HepG2 (cell line): ENCODE measurements around the gene ALCAM. TPM values are rescaled to one million over a fixed set of nuclear protein-coding genes. Genes with fewer than 3 reads are reported as not detected.

ENCODE experiments used
- CERS6 ChIP-seq: sonication (generic); formaldehyde crosslinking; IDR thresholded peaks from 2 replicates; pipeline ENCODE4 v1.5.0; 2020; ENCODE audit warnings: missing genetic modification reagents
- GABPA ChIP-seq, 2 experiments: IDR thresholded peaks; 2 replicates each; pipeline ENCODE4 v1.6.1; 2011 to 2016; ENCODE audit warnings: low read depth in 2 of 2, low read length in 1 of 2, missing biosample characterization in 1 of 2, missing genetic modification characterization in 1 of 2
- KDM5B ChIP-seq: sonication (generic); formaldehyde crosslinking; IDR thresholded peaks from 2 replicates; pipeline ENCODE4 v1.4.0; 2020; ENCODE audit warnings: missing genetic modification reagents, mild to moderate bottlenecking, borderline replicate concordance
- LRRFIP1 ChIP-seq: sonication (generic); formaldehyde crosslinking; conservative IDR thresholded peaks from 2 replicates; pipeline ENCODE4 v1.4.0; 2020; ENCODE audit warnings: missing genetic modification reagents
- PAX8 ChIP-seq: sonication (generic); formaldehyde crosslinking; IDR thresholded peaks from 2 replicates; pipeline ENCODE4 v1.8.0; 2022; ENCODE audit warnings: mild to moderate bottlenecking, missing genetic modification reagents, borderline replicate concordance
- PHF8 ChIP-seq: sonication (generic); formaldehyde crosslinking; IDR thresholded peaks from 2 replicates; pipeline ENCODE4 v1.5.0; 2020; ENCODE audit warnings: missing genetic modification reagents
- REST ChIP-seq, 2 experiments: IDR thresholded peaks; 2 replicates each; pipeline ENCODE4 v1.6.1; 2011 to 2012; ENCODE audit warnings: low read length in 2 of 2, borderline replicate concordance in 1 of 2, low read depth in 1 of 2, mild to moderate bottlenecking in 1 of 2, moderate library complexity in 1 of 2
- SALL1 ChIP-seq: sonication (generic); formaldehyde crosslinking; IDR thresholded peaks from 2 replicates; pipeline ENCODE4 v1.8.0; 2022; ENCODE audit warnings: mild to moderate bottlenecking, missing genetic modification reagents
- SSRP1 ChIP-seq: IDR thresholded peaks from 2 replicates; pipeline ENCODE4 v1.6.1; 2016; ENCODE audit warnings: control low read depth
- TGIF2 ChIP-seq: IDR thresholded peaks from 2 replicates; pipeline ENCODE4 v1.6.1; 2016; ENCODE audit warnings: control low read depth, missing compliant biosample characterization
- THYN1 ChIP-seq: sonication (generic); formaldehyde crosslinking; IDR thresholded peaks from 2 replicates; pipeline ENCODE4 v1.8.1; 2023; ENCODE audit warnings: low read depth, mild to moderate bottlenecking, moderate library complexity, missing genetic modification reagents, borderline replicate concordance
- TOE1 ChIP-seq: sonication (generic); formaldehyde crosslinking; IDR thresholded peaks from 2 replicates; pipeline ENCODE4 v1.4.0; 2020; ENCODE audit warnings: mild to moderate bottlenecking, missing genetic modification reagents
- ZNF207 ChIP-seq: fragments of 450-650 bp; IDR thresholded peaks from 2 replicates; pipeline ENCODE4 v1.6.1; 2016; ENCODE audit warnings: antibody characterized with exemption, borderline replicate concordance
- ZNF546 ChIP-seq: sonication (generic); formaldehyde crosslinking; conservative IDR thresholded peaks from 2 replicates; pipeline ENCODE4 v1.8.1; 2023; ENCODE audit warnings: mild to moderate bottlenecking, missing genetic modification reagents
- ZNF556 ChIP-seq: sonication (generic); formaldehyde crosslinking; IDR thresholded peaks from 2 replicates; pipeline ENCODE4 v1.4.0; 2020; ENCODE audit warnings: mild to moderate bottlenecking, missing genetic modification reagents, borderline replicate concordance
- ZNF670 ChIP-seq: sonication (generic); formaldehyde crosslinking; IDR thresholded peaks from 2 replicates; pipeline ENCODE4 v1.8.0; 2022; ENCODE audit warnings: mild to moderate bottlenecking, missing genetic modification reagents, borderline replicate concordance
- ZNF720 ChIP-seq: sonication (generic); formaldehyde crosslinking; IDR thresholded peaks from 2 replicates; pipeline ENCODE4 v1.4.0; 2020; ENCODE audit warnings: missing genetic modification reagents
- ZNF777 ChIP-seq: sonication (generic); formaldehyde crosslinking; IDR thresholded peaks from 2 replicates; pipeline ENCODE4 v1.4.0; 2020; ENCODE audit warnings: missing genetic modification reagents
- ZNF878 ChIP-seq: sonication (generic); formaldehyde crosslinking; IDR thresholded peaks from 2 replicates; pipeline ENCODE4 v1.8.1; 2023; ENCODE audit warnings: mild to moderate bottlenecking, missing genetic modification reagents, moderate library complexity
- ZSCAN9 ChIP-seq: IDR thresholded peaks from 2 replicates; pipeline ENCODE4 v1.6.1; 2016; ENCODE audit warnings: borderline replicate concordance
- ZXDC ChIP-seq: sonication (generic); formaldehyde crosslinking; IDR thresholded peaks from 2 replicates; pipeline ENCODE4 v1.5.0; 2020; ENCODE audit warnings: mild to moderate bottlenecking, missing genetic modification reagents
- polyA plus RNA-seq, 8 experiments: library from polyadenylated mRNA; depleted of rRNA in 3 of 8; stranded (reverse) in 7 of 8; unstranded in 1 of 8; fragments of >200 nt; fragmentation: Illumina TruSeq in 4 of 8; extraction: Trizol in 4 of 8; gene quantifications; 2 replicates each; pipeline versions ENCODE4 v1.2.1 to v1.2.3, GENCODE V29; 2011 to 2016; ENCODE audit warnings: low read depth in 4 of 8, missing spikeins in 1 of 8, mixed read lengths in 1 of 8; ENCODE audit not compliant: insufficient read depth in 1 of 8
- total RNA-seq, 5 experiments: library from RNA; depleted of rRNA; stranded (reverse); fragments of >200 nt; fragmentation: Illumina TruSeq; extraction: Trizol; gene quantifications; 2 replicates each; pipeline ENCODE4 v1.2.3, GENCODE V29; 2016; ENCODE audit warnings: low read depth in 1 of 5

ALCAM gene
- total and polyA plus RNA-seq, 2 of the 13 experiments (the other 11 are each of a cell fraction or from before 2014, with no cell fraction given): 26.0 to 33.1 TPM

- 0 out of 2 replicates have a peak, but pooled peaks have one; percentile 58 for TF ChIP-seq ZXDC
- TF ChIP-seq ZNF720 (CRISPR knock-in tag): no peak
- no peak for TF ChIP-seq THYN1
- TF ChIP-seq ZNF207: no peak
- TF ChIP-seq PAX8 (CRISPR knock-in tag): no peak
- TF ChIP-seq GABPA (IDR thresholded peaks at IDR 0.05; ENCODE audit: low read depth, low read length): no peak
- TF ChIP-seq GABPA (CRISPR knock-in tag; IDR thresholded peaks at IDR 0.05; ENCODE audit: low read depth): no peak
- TF ChIP-seq ZNF546 (CRISPR knock-in tag): no peak
- no peak for TF ChIP-seq ZNF878
- TF ChIP-seq TOE1: no peak
- TF ChIP-seq KDM5B (CRISPR knock-in tag): peak; percentile 42; the same call in 1 of the 2 replicates
- no peak for TF ChIP-seq SSRP1 (CRISPR knock-in tag)
- no peak for TF ChIP-seq ZNF670 (CRISPR knock-in tag)
- no peak for TF ChIP-seq CERS6 (CRISPR knock-in tag)
- TF ChIP-seq REST (IDR thresholded peaks at IDR 0.05; ENCODE audit: borderline replicate concordance in 1 of 2, low read depth in 1 of 2, low read length in 2 of 2): no peak
- 0 out of 2 replicates have a peak, but pooled peaks have one; percentile 39 for TF ChIP-seq PHF8
- TF ChIP-seq TGIF2: peak; percentile 51; the same call in 1 of the 2 replicates
- TF ChIP-seq SALL1 (CRISPR knock-in tag): peak; percentile 85
- TF ChIP-seq ZNF777 (CRISPR knock-in tag): no peak; the same call in 1 of the 2 replicates
- 0 out of 2 replicates have a peak, but pooled peaks have one; percentile 29 for TF ChIP-seq ZNF556
- no peak for TF ChIP-seq LRRFIP1 (CRISPR knock-in tag)
- no peak for TF ChIP-seq ZSCAN9
These were observed 137.8 kb downstream of the ALCAM start (continued) for GRCh38 chr3:105504440-105504951.
